Endothelial cell of umbilical vein (primary cell): Measurements from ENCODE around the gene FAM13B. TPM values are rescaled to one million over a fixed set of nuclear protein-coding genes. Genes with fewer than 3 reads are reported as not detected.

Experiments
- BruUV-seq: library from RNA; stranded (reverse); fragments of 400-500 nt; replicated peaks from 2 replicates; lab custom pipeline; 2021; lab: Mats Ljungman, UMichigan
- CTCF ChIA-PET: fragments of 300-600, 350-600 bp; sonication (Branson Sonifier 250); formaldehyde crosslinking; loops from one replicate; lab custom pipeline; 2021; ENCODE audit warnings: antibody characterized with exemption, inconsistent platforms; lab: Charles Lee
- POLR2A ChIA-PET: fragments of 300-600, 350-600 bp; sonication (Branson Sonifier 250); formaldehyde crosslinking; loops from one replicate; lab custom pipeline; 2021; ENCODE audit warnings: antibody characterized with exemption, inconsistent platforms; lab: Charles Lee
- DNase-seq: peaks from one replicate; pipeline ENCODE4 v3.0.0-alpha.2; 2011; ENCODE audit warnings: low read depth, low spot score
- FAIRE-seq: peaks from 2 replicates; lab custom pipeline; 2011; peaks lifted over from hg19 to GRCh38; lab: Jason Lieb, UNC
- H2AFZ ChIP-seq: 2 replicates; pipeline ENCODE4 v1.6.0; 2012; ENCODE audit warnings: low read depth, low read length, control low read depth, inconsistent platforms
- H3K27ac ChIP-seq: 2 replicates; pipeline ENCODE4 v1.5.1; 2011; ENCODE audit warnings: low read depth, mild to moderate bottlenecking, control low read depth, low read length, moderate library complexity; ENCODE audit not compliant: insufficient read depth
- H3K27me3 ChIP-seq, 2 experiments: 2 replicates each; pipeline versions ENCODE4 v1.6.0 to v1.6.1; 2011; ENCODE audit warnings: low read length in 2 of 2, mixed read lengths in 1 of 2; ENCODE audit not compliant: control insufficient read depth in 2 of 2, insufficient read depth in 2 of 2
- H3K36me3 ChIP-seq, 2 experiments: 2 replicates in 1 of 2; 3 replicates in 1 of 2; pipeline ENCODE4 v1.5.1; 2011; ENCODE audit warnings: low read length in 2 of 2, mild to moderate bottlenecking in 1 of 2, moderate library complexity in 1 of 2; ENCODE audit not compliant: control insufficient read depth in 2 of 2, insufficient read depth in 2 of 2; ENCODE audit errors: extremely low read depth in 1 of 2
- H3K4me1 ChIP-seq: 3 replicates; pipeline ENCODE4 v1.5.1; 2011; ENCODE audit warnings: mild to moderate bottlenecking, low read length; ENCODE audit not compliant: control insufficient read depth, insufficient read depth; ENCODE audit errors: extremely low read depth
- H3K4me2 ChIP-seq: 2 replicates; pipeline ENCODE4 v1.6.1; 2011; ENCODE audit warnings: low read length, control low read depth, mixed read lengths; ENCODE audit not compliant: insufficient read depth
- H3K4me3 ChIP-seq, 3 experiments: fragments of 200-600 bp in 1 of 3; sonication (generic), shearing (Covaris generic) in 1 of 3; replicated peaks in 1 of 3; 2 replicates each; pipeline ENCODE4 v1.5.1; 2011 to 2016; ENCODE audit warnings: control low read depth in 3 of 3, low read length in 3 of 3, mild to moderate bottlenecking in 2 of 3, inconsistent platforms in 1 of 3, low read depth in 1 of 3, moderate library complexity in 1 of 3; ENCODE audit not compliant: insufficient read depth in 1 of 3
- H3K79me2 ChIP-seq: 2 replicates; pipeline ENCODE4 v1.6.0; 2012; ENCODE audit warnings: low read length, inconsistent platforms; ENCODE audit not compliant: control insufficient read depth, insufficient read depth
- H3K9ac ChIP-seq: replicated peaks from 2 replicates; pipeline ENCODE3; 2011; ENCODE audit warnings: low read length, control low read depth; ENCODE audit not compliant: insufficient read depth; ENCODE audit errors: extremely low read depth
- H3K9me1 ChIP-seq: replicated peaks from 3 replicates; pipeline ENCODE4 v1.6.0; 2011; ENCODE audit warnings: mild to moderate bottlenecking, low read length; ENCODE audit not compliant: control insufficient read depth, insufficient read depth; ENCODE audit errors: extremely low read depth
- H3K9me3 ChIP-seq: replicated peaks from 2 replicates; pipeline ENCODE4 v1.5.1; 2012; ENCODE audit warnings: low read length, inconsistent platforms; ENCODE audit not compliant: control insufficient read depth, insufficient read depth
- H4K20me1 ChIP-seq: replicated peaks from 2 replicates; pipeline ENCODE3; 2011; ENCODE audit warnings: mild to moderate bottlenecking, low read length; ENCODE audit not compliant: control insufficient read depth, insufficient read depth; ENCODE audit errors: extremely low read depth
- CTCF ChIP-seq, 2 donors: IDR thresholded peaks; 1 replicate in 1 of 2; 2 replicates in 1 of 2; pipeline ENCODE4 v1.5.1; 2011; ENCODE audit warnings: low read length in 2 of 2, mild to moderate bottlenecking in 2 of 2, moderate library complexity in 2 of 2, control low read depth in 1 of 2, inconsistent platforms in 1 of 2, low read depth in 1 of 2; ENCODE audit not compliant: insufficient read depth in 1 of 2; ENCODE audit errors: extremely low read depth in 1 of 2
- EZH2 ChIP-seq: IDR thresholded peaks from 2 replicates; pipeline ENCODE4 v1.6.1; 2012; ENCODE audit warnings: borderline replicate concordance, low read depth, mild to moderate bottlenecking, moderate library complexity, low read length, inconsistent platforms; ENCODE audit not compliant: severe bottlenecking
- FOS ChIP-seq: IDR thresholded peaks from 2 replicates; pipeline ENCODE4 v1.6.1; 2011; ENCODE audit warnings: mild to moderate bottlenecking, low read length, moderate library complexity, borderline replicate concordance; ENCODE audit not compliant: insufficient read depth
- GATA2 ChIP-seq: IDR thresholded peaks from 2 replicates; pipeline ENCODE4 v1.7.0; 2011; ENCODE audit warnings: low read depth, mild to moderate bottlenecking, moderate library complexity, mixed read lengths, low read length; ENCODE audit not compliant: insufficient read length, insufficient read depth
- JUN ChIP-seq: IDR thresholded peaks from 2 replicates; pipeline ENCODE4 v1.6.1; 2011; ENCODE audit warnings: borderline replicate concordance, low read depth; ENCODE audit not compliant: insufficient read length, insufficient read depth
- MAX ChIP-seq: IDR thresholded peaks from 2 replicates; pipeline ENCODE4 v1.6.1; 2011; ENCODE audit not compliant: insufficient read depth, insufficient read length
- MYC ChIP-seq: IDR thresholded peaks from one replicate; pipeline ENCODE4 v1.6.1; 2011; ENCODE audit warnings: mild to moderate bottlenecking, low read depth, low read length
- POLR2A ChIP-seq: IDR thresholded peaks from 2 replicates; pipeline ENCODE4 v1.6.1; 2012; ENCODE audit warnings: low read depth, mild to moderate bottlenecking, control low read depth, low read length
- POLR2AphosphoS5 ChIP-seq: IDR thresholded peaks from 2 replicates; pipeline ENCODE4 v1.6.1; 2012; ENCODE audit warnings: low read depth, mild to moderate bottlenecking, control low read depth, low read length, moderate library complexity; ENCODE audit not compliant: insufficient read depth
- dilution Hi-C: fragments of 300-500 bp; cut with MboI; formaldehyde crosslinking; loops from one replicate; pipeline ENCODE4 v1.15.0; 2019; ENCODE audit warnings: low sequenced_read_pairs; ENCODE audit not compliant: extremely low pct_ligation_motif_present
- intact Hi-C: fragments of 100-400 bp; cut with micrococcal nuclease; formaldehyde crosslinking; loops from one replicate; pipeline ENCODE4 v1.10.0; 2022
- polyA plus RNA-seq, 4 experiments: library from polyadenylated mRNA; depleted of rRNA in 3 of 4; stranded (reverse) in 3 of 4; unstranded in 1 of 4; fragments of >200 nt; gene quantifications; 2 replicates each; pipeline versions ENCODE4 v1.2.1 to v1.2.3, GENCODE V29; 2011 to 2012; ENCODE audit warnings: missing spikeins in 1 of 4
- total RNA-seq: library from RNA; stranded (reverse); gene quantifications from 2 replicates; pipeline ENCODE4 v1.2.3, GENCODE V29; 2021

FAM13B gene
- total and polyA plus RNA-seq, 2 donors (not counting 3 experiments of a cell fraction or from before 2014, with no cell fraction given) = 8.7 to 25.4 TPM

GRCh38 chr5:138033386-138033808, 518 bp upstream of the FAM13B start:
- peaks cover 41% of the 10 kb centered on the region for H3K79me2 ChIP-seq
- dilution Hi-C loops = no loop called here
- H2AFZ ChIP-seq = peak overlapping the region; percentile 95
- no peak for FAIRE-seq
- peaks cover 10% of the 10 kb centered on the region for H3K4me1 ChIP-seq
- peaks cover 3% of the 10 kb centered on the region for H4K20me1 ChIP-seq
- H3K9me3 ChIP-seq = no peaks in the 10 kb centered on the region
- peak overlapping the region; percentile 82 for H3K4me2 ChIP-seq
- H3K27ac ChIP-seq = peak overlapping the region; percentile 76
- no peaks in the 10 kb centered on the region for H3K27me3 ChIP-seq
- peak overlapping the region; percentile 75 to 96 (median 75) for H3K4me3 ChIP-seq
- TF ChIP-seq CTCF (IDR thresholded peaks at IDR 0.05; ENCODE audit: extremely low read depth in 1 of 2, insufficient read depth in 1 of 2, low read depth in 1 of 2, low read length in 2 of 2) = no peak
- TF ChIP-seq JUN = no peak
- TF ChIP-seq POLR2A = no peak
- TF ChIP-seq FOS = no peak
- TF ChIP-seq POLR2AphosphoS5 = no peak
- TF ChIP-seq EZH2 = no peak
- no peak for TF ChIP-seq MYC
- no peak for TF ChIP-seq GATA2
- no peak for TF ChIP-seq MAX
- H3K9ac ChIP-seq = peak overlapping the region; percentile 95
- no peaks in the 10 kb centered on the region for H3K36me3 ChIP-seq
- DNase-seq = no peak
- POLR2A ChIA-PET = no interaction called here
- BruUV-seq = TSS peak; percentile 74
- H3K9me1 ChIP-seq = no peaks in the 10 kb centered on the region
- intact Hi-C loops = loop anchor here (1.0 to 10.0 kb wide), 2 partner anchors 279 to 409 kb away; partner anchors contain the start of gene HNRNPA0
- CTCF ChIA-PET = interaction anchor here (1.0 to 5.3 kb wide), 9 partner anchors 30 to 404 kb away, joined by 3 to 152 read pairs (median 4); no protein-coding TSS in a partner anchor
